Mucosa of descending colon (tissue), 3 donors: ENCODE data around the gene MEGF8. TPM values are rescaled to one million over a fixed set of nuclear protein-coding genes. Genes with fewer than 3 reads are reported as not detected.

ENCODE experiments used
- ATAC-seq: fragments of 200-7000 bp; cut with Tn5 transposase; one replicate; pipeline ENCODE4 v1.9.1; 2020; ENCODE audit warnings: mild to moderate bottlenecking, moderate library complexity
- DNase-seq, 3 donors: peaks; one replicate each; pipeline ENCODE4 v3.0.0-alpha.2; 2020
- H3K36me3 ChIP-seq: fragments of 200-600 bp; one replicate; pipeline ENCODE4 v1.8.0; 2021; ENCODE audit warnings: low read depth, mild to moderate bottlenecking
- H3K4me1 ChIP-seq: fragments of 200-600 bp; one replicate; pipeline ENCODE4 v1.8.0; 2021; ENCODE audit warnings: low read depth, mild to moderate bottlenecking
- H3K4me3 ChIP-seq: fragments of 200-600 bp; one replicate; pipeline ENCODE4 v1.8.0; 2021; ENCODE audit warnings: mild to moderate bottlenecking
- H3K9me3 ChIP-seq: fragments of 200-600 bp; one replicate; pipeline ENCODE4 v1.8.0; 2021; ENCODE audit warnings: mild to moderate bottlenecking
- intact Hi-C, 2 donors: fragments of 100-400 bp; cut with DNase I in 1 of 2; cut with micrococcal nuclease in 1 of 2; formaldehyde crosslinking; loops; one replicate each; pipeline versions ENCODE4 v1.11.0 to v1.11.1; 2022; cut with DNase I, micrococcal nuclease
- total RNA-seq, 3 donors: library from RNA; stranded (reverse); fragmentation: NEBNext Ultra II Directional in 2 of 3; extraction: Animal tissue kit (Norgen Biotek cat#: 25700) in 2 of 3; gene quantifications; one replicate each; pipeline versions ENCODE4 v1.2.1 to v1.2.4, GENCODE V29; 2021 to 2023
- TF ChIP-seq, protein P1 (sequence below): fragments of 200-600 bp; IDR thresholded peaks from one replicate; pipeline ENCODE4 v1.8.0; 2022; ENCODE audit warnings: antibody characterized with exemption, mild to moderate bottlenecking
- donor health status: DM: no; HTN: no; CAD: no; lungs with moderate emphysema.
- donor health status: DM: no; HTN: no; CAD: no.
- donor health status: DM: no; HTN: yes; CAD: no.

Gene MEGF8
- total RNA-seq, 3 donors from 2014 or later: 17.6 to 27.0 (median 23.9) TPM

DNA sequence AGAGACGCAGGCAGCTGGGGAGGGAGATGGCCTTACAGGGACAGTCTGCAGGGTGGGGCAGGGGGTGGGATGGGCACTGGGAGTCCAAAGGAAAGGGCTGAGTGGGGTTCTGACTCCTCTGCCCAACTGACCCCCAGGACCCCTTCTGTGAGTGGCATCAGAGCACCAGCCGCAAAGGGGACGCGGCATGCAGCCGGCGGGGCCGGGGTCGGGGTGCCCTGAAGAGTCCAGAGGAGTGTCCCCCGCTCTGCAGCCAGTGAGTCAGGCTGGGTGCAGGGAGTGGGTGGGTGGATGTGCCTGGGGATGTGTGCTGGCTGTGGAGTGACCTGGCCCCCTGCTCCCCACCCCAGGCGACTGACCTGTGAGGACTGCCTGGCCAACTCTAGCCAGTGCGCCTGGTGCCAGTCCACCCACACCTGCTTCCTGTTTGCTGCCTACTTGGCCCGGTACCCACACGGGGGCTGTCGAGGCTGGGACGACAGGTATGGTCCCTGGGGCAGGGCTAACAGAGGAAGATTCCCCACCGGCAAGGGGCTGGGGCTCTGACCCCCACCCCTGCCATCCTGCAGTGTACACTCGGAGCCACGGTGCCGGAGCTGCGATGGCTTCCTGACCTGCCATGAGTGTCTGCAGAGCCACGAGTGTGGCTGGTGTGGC is 25.8 kb downstream of the MEGF8 start:
- intact Hi-C loops: no loop called here
- H3K9me3 ChIP-seq: no peaks in the 10 kb centered on the region
- no peaks in the 10 kb centered on the region for H3K36me3 ChIP-seq
- ATAC-seq (no peak), DNase-seq (no peak)
- no peak overlapping the region for H3K4me3 ChIP-seq
- TF ChIP-seq, protein P1, sequence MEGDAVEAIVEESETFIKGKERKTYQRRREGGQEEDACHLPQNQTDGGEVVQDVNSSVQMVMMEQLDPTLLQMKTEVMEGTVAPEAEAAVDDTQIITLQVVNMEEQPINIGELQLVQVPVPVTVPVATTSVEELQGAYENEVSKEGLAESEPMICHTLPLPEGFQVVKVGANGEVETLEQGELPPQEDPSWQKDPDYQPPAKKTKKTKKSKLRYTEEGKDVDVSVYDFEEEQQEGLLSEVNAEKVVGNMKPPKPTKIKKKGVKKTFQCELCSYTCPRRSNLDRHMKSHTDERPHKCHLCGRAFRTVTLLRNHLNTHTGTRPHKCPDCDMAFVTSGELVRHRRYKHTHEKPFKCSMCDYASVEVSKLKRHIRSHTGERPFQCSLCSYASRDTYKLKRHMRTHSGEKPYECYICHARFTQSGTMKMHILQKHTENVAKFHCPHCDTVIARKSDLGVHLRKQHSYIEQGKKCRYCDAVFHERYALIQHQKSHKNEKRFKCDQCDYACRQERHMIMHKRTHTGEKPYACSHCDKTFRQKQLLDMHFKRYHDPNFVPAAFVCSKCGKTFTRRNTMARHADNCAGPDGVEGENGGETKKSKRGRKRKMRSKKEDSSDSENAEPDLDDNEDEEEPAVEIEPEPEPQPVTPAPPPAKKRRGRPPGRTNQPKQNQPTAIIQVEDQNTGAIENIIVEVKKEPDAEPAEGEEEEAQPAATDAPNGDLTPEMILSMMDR: no peak
- H3K4me1 ChIP-seq: no peaks in the 10 kb centered on the region

DNA sequence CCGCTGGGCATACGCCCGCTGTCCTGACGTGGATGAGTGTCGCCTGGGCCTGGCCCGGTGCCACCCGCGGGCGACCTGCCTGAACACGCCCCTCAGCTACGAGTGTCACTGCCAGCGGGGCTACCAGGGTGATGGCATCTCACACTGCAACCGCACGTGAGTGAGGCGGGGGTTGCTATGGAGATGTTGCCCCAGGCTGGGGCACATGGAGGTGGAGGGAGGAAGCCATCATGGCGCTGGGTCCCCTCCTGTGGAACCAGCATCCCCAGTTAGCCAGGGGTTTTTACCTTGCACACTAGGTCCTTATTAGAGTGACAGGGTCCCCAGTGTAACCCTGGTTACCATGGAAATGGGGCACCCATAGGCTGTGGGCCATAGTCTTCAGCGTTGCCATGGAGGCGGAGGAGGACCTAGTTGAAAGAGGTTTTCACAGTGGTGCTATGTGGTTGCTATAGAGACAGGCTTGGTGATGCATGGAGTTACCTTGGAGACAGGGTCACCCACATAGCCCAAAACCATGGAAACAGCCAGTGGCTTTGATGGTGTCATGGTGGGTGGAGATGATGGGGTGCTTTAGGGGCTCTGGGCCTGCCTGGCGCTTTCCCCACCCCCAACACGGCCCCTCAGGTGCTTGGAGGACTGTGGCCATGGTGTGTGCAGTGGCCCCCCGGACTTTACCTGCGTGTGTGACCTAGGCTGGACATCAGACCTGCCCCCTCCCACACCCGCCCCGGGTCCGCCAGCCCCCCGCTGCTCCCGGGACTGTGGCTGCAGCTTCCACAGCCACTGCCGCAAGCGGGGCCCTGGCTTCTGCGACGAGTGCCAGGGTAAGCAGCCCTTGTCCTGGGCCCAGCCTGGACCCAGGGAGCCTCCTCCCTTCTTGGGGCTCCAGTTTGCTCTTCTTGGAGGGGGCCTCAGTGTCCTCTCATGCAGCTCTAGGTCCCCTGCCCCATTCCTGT is 27.1 kb downstream of the MEGF8 start:
- DNase-seq (no peak), ATAC-seq (no peak)
- Histone ChIP-seq H3K36me3 (no peaks in the 10 kb centered on the region), H3K4me1 (no peaks in the 10 kb centered on the region), H3K4me3 (no peak overlapping the region), H3K9me3 (no peaks in the 10 kb centered on the region)
- intact Hi-C loops: no loop called here
- TF ChIP-seq, protein P1: no peak

DNA sequence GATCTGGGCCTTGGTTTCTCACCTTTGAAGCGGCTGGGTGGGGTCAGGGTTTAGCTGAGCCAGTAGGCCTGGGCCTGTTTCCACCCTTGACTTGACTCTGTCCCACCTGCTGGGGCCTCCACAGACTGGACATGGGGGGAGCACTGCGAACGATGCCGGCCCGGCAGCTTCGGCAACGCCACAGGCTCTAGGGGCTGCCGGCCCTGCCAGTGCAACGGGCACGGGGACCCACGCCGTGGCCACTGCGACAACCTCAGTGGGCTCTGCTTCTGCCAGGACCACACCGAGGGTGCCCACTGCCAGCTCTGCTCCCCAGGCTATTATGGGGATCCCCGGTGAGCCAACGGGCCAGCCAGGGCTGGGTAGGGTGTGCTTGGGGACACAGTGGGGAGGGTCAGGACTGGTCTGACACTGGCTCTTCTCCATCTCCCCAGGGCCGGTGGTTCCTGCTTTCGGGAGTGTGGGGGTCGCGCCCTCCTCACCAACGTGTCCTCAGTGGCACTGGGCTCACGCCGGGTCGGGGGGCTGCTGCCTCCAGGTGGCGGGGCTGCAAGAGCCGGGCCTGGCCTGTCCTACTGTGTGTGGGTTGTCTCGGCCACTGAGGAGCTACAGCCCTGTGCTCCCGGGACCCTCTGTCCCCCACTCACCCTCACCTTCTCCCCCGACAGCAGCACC is 28.0 kb downstream of the MEGF8 start:
- ATAC-seq: no peak
- H3K4me1 ChIP-seq: no peaks in the 10 kb centered on the region
- intact Hi-C loops: no loop called here

DNA sequence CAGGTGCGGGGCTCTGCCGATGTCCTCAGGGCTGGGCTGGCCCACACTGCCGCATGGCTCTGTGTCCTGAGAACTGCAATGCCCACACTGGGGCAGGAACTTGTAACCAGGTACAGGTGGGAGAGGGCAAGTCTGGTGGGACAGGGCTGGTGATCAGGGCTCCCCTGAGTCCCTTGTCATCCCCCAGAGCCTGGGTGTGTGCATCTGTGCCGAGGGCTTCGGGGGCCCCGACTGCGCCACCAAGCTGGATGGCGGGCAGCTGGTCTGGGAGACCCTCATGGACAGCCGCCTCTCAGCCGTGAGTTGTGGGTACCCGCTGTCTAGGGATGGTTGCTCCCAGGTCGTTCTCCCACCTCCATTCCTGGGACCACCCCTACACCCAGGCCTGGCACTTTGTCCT is 30.5 kb downstream of the MEGF8 start:
- Histone ChIP-seq H3K36me3 (no peaks in the 10 kb centered on the region), H3K4me1 (no peaks in the 10 kb centered on the region), H3K4me3 (no peak overlapping the region), H3K9me3 (no peaks in the 10 kb centered on the region)
- no peak for DNase-seq
- intact Hi-C loops: no loop called here
- ATAC-seq: no peak
- TF ChIP-seq, protein P1: no peak

More for the DNA sequence above, 28.0 kb downstream of the MEGF8 start:
- H3K9me3 ChIP-seq: no peaks in the 10 kb centered on the region
- no peaks in the 10 kb centered on the region for H3K36me3 ChIP-seq
- no peak overlapping the region for H3K4me3 ChIP-seq
- DNase-seq: no peak
- TF ChIP-seq, protein P1: no peak

DNA sequence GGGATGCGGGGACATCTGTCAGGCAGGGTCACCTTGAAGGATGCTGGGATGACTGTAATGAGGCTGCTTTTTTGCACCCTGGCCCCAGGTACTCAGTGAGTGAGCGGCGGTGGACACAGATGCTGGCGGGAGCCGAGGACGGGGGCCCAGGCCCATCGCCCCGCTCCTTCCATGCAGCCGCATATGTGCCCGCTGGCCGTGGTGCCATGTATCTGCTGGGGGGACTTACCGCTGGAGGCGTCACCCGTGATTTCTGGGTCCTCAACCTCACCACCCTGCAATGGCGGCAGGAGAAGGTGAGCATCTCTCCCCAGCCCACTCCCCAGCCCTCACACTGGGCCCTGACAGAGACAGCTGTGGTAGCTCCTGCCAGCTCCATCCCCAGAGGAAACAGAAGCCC is 31.3 kb downstream of the MEGF8 start:
- ATAC-seq (no peak), DNase-seq (no peak)
- H3K36me3 ChIP-seq: no peaks in the 10 kb centered on the region
- intact Hi-C loops: no loop called here
- H3K9me3 ChIP-seq: no peaks in the 10 kb centered on the region
- no peak overlapping the region for H3K4me3 ChIP-seq
- TF ChIP-seq, protein P1: no peak
- H3K4me1 ChIP-seq: no peaks in the 10 kb centered on the region
